Adrenal gland (tissue), 12 donors: ENCODE data around the gene FARS2. TPM values are rescaled to one million over a fixed set of nuclear protein-coding genes. Genes with fewer than 3 reads are reported as not detected.

Source experiments
- DNase-seq, 7 donors: peaks; one replicate each; pipeline ENCODE4 v3.0.0-alpha.2; 2019 to 2020
- H3K27ac ChIP-seq, 5 donors: fragments of 200-600 bp; sonication (generic) in 4 of 5; 1 replicate in 3 of 5; 2 replicates in 2 of 5; pipeline versions ENCODE4 v1.5.1 to v1.8.0; 2016 to 2020; ENCODE audit warnings: mild to moderate bottlenecking in 1 of 5
- H3K27me3 ChIP-seq: fragments of 200-600 bp; 2 replicates; pipeline ENCODE4 v1.8.0; 2021
- H3K36me3 ChIP-seq, 2 donors: fragments of 200-600 bp; replicated peaks in 1 of 2; 1 replicate in 1 of 2; 2 replicates in 1 of 2; pipeline versions ENCODE4 v1.5.1 to v1.8.0; 2018 to 2022
- H3K4me1 ChIP-seq, 2 donors: fragments of 200-600 bp; replicated peaks in 1 of 2; 1 replicate in 1 of 2; 2 replicates in 1 of 2; pipeline versions ENCODE4 v1.5.1 to v1.8.0; 2018 to 2021
- H3K4me3 ChIP-seq, 4 donors: fragments of 200-600 bp; sonication (generic) in 3 of 4; one replicate each; pipeline ENCODE4 v1.5.1; 2016 to 2018
- H3K9me3 ChIP-seq, 3 donors: fragments of 200-600 bp; sonication (generic) in 1 of 3; replicated peaks in 1 of 3; 1 replicate in 2 of 3; 2 replicates in 1 of 3; pipeline versions ENCODE4 v1.5.1 to v1.8.0; 2016 to 2021
- POLR2A ChIP-seq, 2 donors: fragments of 450-650 bp; IDR thresholded peaks; one replicate each; pipeline ENCODE4 v1.6.1; 2017; ENCODE audit warnings: antibody characterized with exemption in 2 of 2, mild to moderate bottlenecking in 2 of 2, moderate library complexity in 1 of 2
- WGBS, 4 donors: extraction: QIAGEN DNeasy Blood & Tissue Kit in 2 of 4; methylation state at CpG; one replicate each; pipeline versions ENCODE4 v1.1.5 to v1.1.7; 2013 to 2017; 5-methylcytosine and 5-hydroxymethylcytosine counted together
- intact Hi-C, 2 donors: fragments of 100-400 bp; cut with DNase I; formaldehyde crosslinking; loops; one replicate each; pipeline versions ENCODE4 v1.14.1 to v1.15.0; 2022 to 2023
- polyA plus RNA-seq, 3 donors: library from polyadenylated mRNA; stranded (reverse); fragments of 200-250 nt in 2 of 3; fragments of 350-450 nt in 1 of 3; fragmentation: Illumina TruSeq in 1 of 3; extraction: RNeasy Lipid Tissue Mini Kit (QIAGEN cat#74804) in 1 of 3; gene quantifications; one replicate each; pipeline ENCODE4 v1.2.3, GENCODE V29; 2013 to 2014
- total RNA-seq, 9 donors: library from RNA; depleted of rRNA in 4 of 9; stranded (reverse); fragments of >200 nt in 4 of 9; fragments of 120-200 nt in 1 of 9; fragmentation: NEBNext Ultra II Directional in 1 of 9; extraction: Animal tissue kit (Norgen Biotek cat#: 25700) in 1 of 9; gene quantifications; one replicate each; pipeline versions ENCODE4 v1.1.0 to v1.2.4, GENCODE V29; 2013 to 2023
- TF ChIP-seq, protein P1 (sequence below), 6 experiments: fragments of 450-650 bp in 4 of 6; fragments of 200-600 bp in 2 of 6; sonication (generic) in 1 of 6; IDR thresholded peaks; 1 replicate in 5 of 6; 2 replicates in 1 of 6; pipeline versions ENCODE4 v1.5.1 to v1.8.0; 2016 to 2021; ENCODE audit warnings: antibody characterized with exemption in 6 of 6, mild to moderate bottlenecking in 2 of 6, moderate library complexity in 1 of 6
- donor health status: healthy with polysubstance abuse.
- donor health status: Bipolar disorder and iron deficiency.
- donor health status: DM: yes; HTN: yes; CAD: no.
- donor health status: DM: no; HTN: no; CAD: no.
- donor health status: DM: no; HTN: no; CAD: no.
- donor health status: DM: yes; HTN: yes; CAD: no.

The FARS2 gene
- total and polyA plus RNA-seq, 12 donors, result 7.2 to 55.2 (median 19.8) TPM

DNA sequence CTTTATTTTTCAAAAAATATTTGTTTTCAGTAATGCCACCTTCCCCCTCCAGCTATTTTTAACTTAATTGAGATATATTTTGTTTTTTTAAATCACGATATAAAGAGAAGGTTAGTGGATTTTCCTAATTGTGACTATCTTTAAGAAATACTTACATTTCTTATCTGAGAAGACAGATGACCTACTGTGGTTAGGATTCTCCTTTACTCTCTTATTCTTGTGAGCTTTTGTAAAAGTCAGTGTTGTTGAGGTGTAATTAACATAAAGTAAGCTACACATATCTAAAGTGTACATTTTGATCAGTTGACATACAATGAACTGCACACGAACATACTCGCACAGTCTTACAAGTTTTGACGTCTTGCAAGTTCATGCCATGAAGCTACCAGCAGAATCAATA is 144.7 kb downstream of the FARS2 start:
- Histone ChIP-seq H3K4me3 (no peak overlapping the region), H3K36me3 (no peaks in the 10 kb centered on the region), H3K9me3 (no peaks in the 10 kb centered on the region), H3K27me3 (no peaks in the 10 kb centered on the region), H3K27ac (no peak overlapping the region), H3K4me1 (no peaks in the 10 kb centered on the region)
- intact Hi-C loops, result no loop called here
- no peak for DNase-seq
- TF ChIP-seq, protein P1, sequence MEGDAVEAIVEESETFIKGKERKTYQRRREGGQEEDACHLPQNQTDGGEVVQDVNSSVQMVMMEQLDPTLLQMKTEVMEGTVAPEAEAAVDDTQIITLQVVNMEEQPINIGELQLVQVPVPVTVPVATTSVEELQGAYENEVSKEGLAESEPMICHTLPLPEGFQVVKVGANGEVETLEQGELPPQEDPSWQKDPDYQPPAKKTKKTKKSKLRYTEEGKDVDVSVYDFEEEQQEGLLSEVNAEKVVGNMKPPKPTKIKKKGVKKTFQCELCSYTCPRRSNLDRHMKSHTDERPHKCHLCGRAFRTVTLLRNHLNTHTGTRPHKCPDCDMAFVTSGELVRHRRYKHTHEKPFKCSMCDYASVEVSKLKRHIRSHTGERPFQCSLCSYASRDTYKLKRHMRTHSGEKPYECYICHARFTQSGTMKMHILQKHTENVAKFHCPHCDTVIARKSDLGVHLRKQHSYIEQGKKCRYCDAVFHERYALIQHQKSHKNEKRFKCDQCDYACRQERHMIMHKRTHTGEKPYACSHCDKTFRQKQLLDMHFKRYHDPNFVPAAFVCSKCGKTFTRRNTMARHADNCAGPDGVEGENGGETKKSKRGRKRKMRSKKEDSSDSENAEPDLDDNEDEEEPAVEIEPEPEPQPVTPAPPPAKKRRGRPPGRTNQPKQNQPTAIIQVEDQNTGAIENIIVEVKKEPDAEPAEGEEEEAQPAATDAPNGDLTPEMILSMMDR (IDR thresholded peaks at IDR 0.05), result no peak
- no peak for TF ChIP-seq POLR2A (IDR thresholded peaks at IDR 0.05)
- 93 to 97% (median 95%) methylated on average over 4 of the region's 4 CpGs for WGBS, 4 donors

DNA sequence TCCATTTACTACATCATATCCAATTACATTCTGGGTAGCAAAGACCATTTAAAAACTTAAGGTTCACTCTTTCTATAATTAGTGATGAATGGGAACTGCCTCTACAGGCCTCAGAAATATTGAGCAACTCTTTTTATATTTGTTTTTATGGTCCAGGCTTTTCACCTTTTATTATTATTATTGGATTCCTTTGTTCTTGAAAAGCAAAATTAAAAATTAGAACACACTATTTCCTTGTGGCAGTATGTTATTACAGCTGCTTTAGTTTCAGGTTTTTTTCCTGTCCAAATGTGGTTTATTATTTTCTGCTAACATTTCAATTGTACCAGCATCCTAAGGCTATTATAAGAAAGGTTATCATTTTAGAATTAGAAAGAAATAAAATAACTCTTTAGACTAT is 150.1 kb downstream of the FARS2 start:
- Histone ChIP-seq H3K36me3 (no peaks in the 10 kb centered on the region), H3K4me3 (no peak overlapping the region), H3K4me1 (peaks cover 0 to 8% of the 10 kb centered on the region in 2 donors), H3K27ac (no peak overlapping the region), H3K27me3 (no peaks in the 10 kb centered on the region), H3K9me3 (no peaks in the 10 kb centered on the region)
- no peak for TF ChIP-seq POLR2A (IDR thresholded peaks at IDR 0.05)
- intact Hi-C loops, result no loop called here
- no peak for DNase-seq

DNA sequence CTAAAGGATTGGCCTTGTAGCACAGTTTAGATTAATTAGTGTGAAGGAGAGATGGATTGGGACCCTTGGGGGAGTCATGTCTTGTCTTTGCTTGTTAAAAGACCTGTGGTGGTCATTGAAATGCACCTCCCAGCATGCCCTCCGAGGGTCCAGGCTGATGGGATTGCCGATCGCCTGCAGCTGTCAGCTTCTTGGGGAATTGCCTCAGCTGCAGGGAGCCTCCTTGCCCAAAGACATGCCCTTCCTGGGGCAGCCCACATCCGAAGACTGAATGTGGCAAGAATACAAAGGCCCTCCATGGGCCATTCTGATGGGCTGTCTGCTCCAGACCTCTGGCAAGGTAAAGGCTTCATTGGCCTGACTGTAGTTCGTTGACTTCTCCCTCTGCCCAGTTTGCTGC is 150.7 kb downstream of the FARS2 start:
- DNase-seq, result no peak
- no peaks in the 10 kb centered on the region for H3K27me3 ChIP-seq
- H3K36me3 ChIP-seq, result no peaks in the 10 kb centered on the region
- H3K4me3 ChIP-seq, result no peak overlapping the region
- intact Hi-C loops, result no loop called here
- TF ChIP-seq POLR2A (IDR thresholded peaks at IDR 0.05), result no peak
- TF ChIP-seq, protein P1 (IDR thresholded peaks at IDR 0.05), result no peak
- no peaks in the 10 kb centered on the region for H3K9me3 ChIP-seq
- WGBS, 4 donors, result 63 to 78% (median 72%) methylated on average over 3 to 5 of the region's 5 CpGs
- peaks cover 0 to 8% of the 10 kb centered on the region in 2 donors for H3K4me1 ChIP-seq
- no peak overlapping the region for H3K27ac ChIP-seq

DNA sequence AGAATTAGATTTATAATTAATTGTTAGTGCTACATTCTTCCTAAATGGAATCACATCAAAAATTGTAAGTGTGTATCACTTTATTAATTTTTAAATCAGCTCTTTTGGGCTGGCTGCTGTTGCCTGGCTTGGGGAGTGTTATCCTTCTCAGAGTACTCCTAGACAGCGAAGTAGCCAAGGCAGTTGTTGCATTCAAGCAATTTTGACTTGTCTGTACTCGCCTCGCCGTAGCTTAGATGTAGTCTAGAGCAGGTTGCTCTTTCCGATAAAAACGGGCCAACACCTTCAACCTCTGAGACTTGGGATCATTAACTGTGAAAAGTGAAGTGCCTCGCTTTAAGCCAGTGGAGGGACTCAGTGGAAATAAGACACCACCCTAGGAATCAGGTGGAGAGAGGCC is 151.3 kb downstream of the FARS2 start:
- H3K9me3 ChIP-seq, result no peaks in the 10 kb centered on the region
- no peak overlapping the region for H3K27ac ChIP-seq
- H3K36me3 ChIP-seq, result no peaks in the 10 kb centered on the region
- H3K27me3 ChIP-seq, result no peaks in the 10 kb centered on the region
- DNase-seq, result no peak
- intact Hi-C loops, result no loop called here
- H3K4me3 ChIP-seq, result no peak overlapping the region
- no peak for TF ChIP-seq POLR2A (IDR thresholded peaks at IDR 0.05)
- TF ChIP-seq, protein P1 (IDR thresholded peaks at IDR 0.05), result no peak
- H3K4me1 ChIP-seq, result peaks cover 0 to 8% of the 10 kb centered on the region in 2 donors
- 94 to 99% (median 98%) methylated on average over 7 of the region's 7 CpGs for WGBS, 4 donors

DNA sequence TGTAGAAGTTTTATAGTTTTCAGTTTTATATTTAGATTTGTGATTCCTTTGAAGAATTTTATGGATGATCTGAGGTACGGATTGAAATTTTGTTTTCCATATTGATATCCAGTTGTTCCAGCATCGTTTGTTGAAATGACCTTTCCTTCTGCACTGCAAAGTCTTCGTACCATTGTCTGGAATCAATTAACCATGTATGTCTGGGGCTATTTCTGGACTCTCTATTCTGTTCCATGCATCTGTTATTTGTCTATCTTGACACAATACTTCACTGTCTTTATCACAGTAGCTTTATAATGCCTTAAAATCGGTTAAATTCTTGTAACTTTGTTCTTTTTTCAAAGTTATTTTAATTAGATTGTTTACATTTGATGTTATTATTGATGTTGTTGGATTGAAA is 154.9 kb downstream of the FARS2 start:
- DNase-seq, result no peak
- Histone ChIP-seq H3K4me1 (peaks cover 0 to 8% of the 10 kb centered on the region in 2 donors), H3K9me3 (no peaks in the 10 kb centered on the region), H3K36me3 (no peaks in the 10 kb centered on the region), H3K27me3 (no peaks in the 10 kb centered on the region), H3K27ac (no peak overlapping the region), H3K4me3 (no peak overlapping the region)
- intact Hi-C loops, result no loop called here
- no peak for TF ChIP-seq POLR2A (IDR thresholded peaks at IDR 0.05)
- TF ChIP-seq, protein P1 (IDR thresholded peaks at IDR 0.05), result no peak
- 81 to 89% (median 89%) methylated on average over 4 of the region's 4 CpGs for WGBS, 4 donors
